ACC112 (cell line): ENCODE data around the gene RPA1.

Source experiments
- H2AFZ ChIP-seq: fragments of 200-600 bp; sonication (generic); one replicate; pipeline ENCODE4 v1.6.0; 2017; ENCODE audit warnings: antibody characterized with exemption, low read length; ENCODE audit not compliant: unreplicated experiment
- H3K27ac ChIP-seq: fragments of 200-600 bp; sonication (generic); 2 replicates; pipeline ENCODE4 v1.5.1; 2014; ENCODE audit warnings: low read depth, mild to moderate bottlenecking, antibody characterized with exemption, low read length, moderate library complexity
- H3K27me3 ChIP-seq: fragments of 200-600 bp; sonication (generic); 2 replicates; pipeline ENCODE4 v1.6.1; 2014; ENCODE audit warnings: mild to moderate bottlenecking, antibody characterized with exemption, low read length, moderate library complexity, mixed read lengths; ENCODE audit not compliant: insufficient read depth
- H3K36me3 ChIP-seq: fragments of 200-600 bp; sonication (generic); 2 replicates; pipeline ENCODE4 v1.6.1; 2016; ENCODE audit warnings: mild to moderate bottlenecking, antibody characterized with exemption, low read length, moderate library complexity, mixed read lengths; ENCODE audit not compliant: insufficient read depth
- H3K4me1 ChIP-seq: fragments of 200-600 bp; sonication (generic); one replicate; pipeline ENCODE4 v1.6.1; 2016; ENCODE audit warnings: low read length, mixed read lengths; ENCODE audit not compliant: insufficient read depth, unreplicated experiment, control insufficient read depth
- H3K4me3 ChIP-seq: fragments of 200-600 bp; sonication (generic); 2 replicates; pipeline ENCODE4 v1.5.1; 2014; ENCODE audit warnings: mild to moderate bottlenecking, low read depth, low read length
- H3K79me2 ChIP-seq: fragments of 200-600 bp; sonication (generic); one replicate; pipeline ENCODE4 v1.6.0; 2016; ENCODE audit warnings: low read length; ENCODE audit not compliant: control insufficient read depth, unreplicated experiment, insufficient read depth

RPA1 gene

DNA sequence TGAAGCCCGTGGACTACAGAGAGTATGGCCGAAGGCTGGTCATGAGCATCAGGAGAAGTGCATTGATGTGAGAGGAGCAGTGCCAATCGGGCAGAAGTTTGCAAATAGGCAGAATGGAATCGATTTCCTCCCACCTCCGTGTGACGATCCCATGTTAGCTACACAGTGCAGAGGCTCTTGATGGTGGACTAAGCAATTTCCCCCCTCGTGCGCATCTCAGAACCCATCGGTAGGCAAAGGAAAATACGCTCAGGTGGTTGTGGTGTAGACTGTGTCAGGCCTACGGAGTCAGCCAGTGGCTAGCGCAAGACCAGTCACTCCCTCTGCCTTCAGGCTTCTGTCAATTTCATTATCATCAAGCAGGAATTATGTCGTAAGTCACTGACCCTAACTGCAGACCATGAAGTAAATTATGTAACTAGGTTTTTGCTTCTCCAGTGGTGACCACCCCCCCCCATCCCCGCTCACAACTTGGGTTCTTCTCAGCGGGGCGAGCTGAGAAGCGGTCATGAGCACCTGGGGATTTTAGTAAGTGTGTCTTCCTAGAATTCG is 67.4 kb downstream of the RPA1 start:
- H3K4me1 ChIP-seq, result no peaks in the 10 kb centered on the region
- H3K27me3 ChIP-seq, result no peaks in the 10 kb centered on the region
- peaks cover 15% of the 10 kb centered on the region; the same call in 1 of the 2 replicates for H3K36me3 ChIP-seq
- H3K4me3 ChIP-seq, result no peak overlapping the region
- no peaks in the 10 kb centered on the region for H3K79me2 ChIP-seq
- no peak overlapping the region for H2AFZ ChIP-seq
- H3K27ac ChIP-seq, result no peak overlapping the region

DNA sequence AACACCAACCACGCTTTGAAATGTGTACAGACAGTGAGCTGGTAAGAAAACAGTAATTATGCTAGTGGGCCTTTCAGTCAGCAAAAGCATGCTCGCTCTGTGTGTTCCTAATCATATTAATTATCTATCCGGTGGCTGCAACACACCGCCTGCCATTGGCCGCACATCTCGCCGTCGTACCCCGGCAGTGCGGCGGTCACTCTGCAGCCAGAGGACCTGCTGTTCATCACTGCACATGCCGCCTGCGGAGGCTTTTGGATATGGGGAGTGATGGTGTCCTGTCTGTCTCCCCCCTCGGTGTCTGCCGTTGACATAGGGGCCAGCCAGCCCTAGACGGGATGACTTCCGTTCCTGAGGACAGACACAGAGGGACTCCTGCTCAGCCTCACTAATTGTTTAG is 68.5 kb downstream of the RPA1 start:
- Histone ChIP-seq H3K27me3 (no peaks in the 10 kb centered on the region), H2AFZ (no peak overlapping the region), H3K4me1 (no peaks in the 10 kb centered on the region), H3K36me3 (peaks cover 10% of the 10 kb centered on the region; the same call in 1 of the 2 replicates), H3K4me3 (no peak overlapping the region), H3K79me2 (no peaks in the 10 kb centered on the region), H3K27ac (no peak overlapping the region)

DNA sequence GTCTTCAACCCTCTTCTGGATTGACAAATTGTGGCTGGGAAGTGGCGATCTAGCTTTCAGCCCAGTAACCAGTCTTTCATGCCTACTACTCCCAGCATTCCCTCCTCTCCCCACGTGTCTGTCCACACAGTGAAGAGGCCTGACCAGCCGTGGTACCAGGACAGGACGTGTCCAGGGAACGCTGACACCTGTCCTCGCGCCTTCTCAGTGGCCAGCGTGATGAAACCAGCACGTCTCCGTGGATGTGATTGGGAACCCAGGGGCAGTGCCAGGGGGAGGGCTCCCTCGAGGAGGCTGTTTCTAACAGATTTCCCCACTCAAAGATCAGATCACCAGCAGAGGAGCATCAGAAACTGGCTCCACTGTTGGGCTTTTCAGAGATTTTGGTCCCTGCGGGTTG is 69.1 kb downstream of the RPA1 start:
- H3K27me3 ChIP-seq, result no peaks in the 10 kb centered on the region
- no peak overlapping the region for H2AFZ ChIP-seq
- H3K4me3 ChIP-seq, result no peak overlapping the region
- no peaks in the 10 kb centered on the region for H3K4me1 ChIP-seq
- H3K36me3 ChIP-seq, result peaks cover 10% of the 10 kb centered on the region; the same call in 1 of the 2 replicates
- no peaks in the 10 kb centered on the region for H3K79me2 ChIP-seq
- no peak overlapping the region for H3K27ac ChIP-seq

DNA sequence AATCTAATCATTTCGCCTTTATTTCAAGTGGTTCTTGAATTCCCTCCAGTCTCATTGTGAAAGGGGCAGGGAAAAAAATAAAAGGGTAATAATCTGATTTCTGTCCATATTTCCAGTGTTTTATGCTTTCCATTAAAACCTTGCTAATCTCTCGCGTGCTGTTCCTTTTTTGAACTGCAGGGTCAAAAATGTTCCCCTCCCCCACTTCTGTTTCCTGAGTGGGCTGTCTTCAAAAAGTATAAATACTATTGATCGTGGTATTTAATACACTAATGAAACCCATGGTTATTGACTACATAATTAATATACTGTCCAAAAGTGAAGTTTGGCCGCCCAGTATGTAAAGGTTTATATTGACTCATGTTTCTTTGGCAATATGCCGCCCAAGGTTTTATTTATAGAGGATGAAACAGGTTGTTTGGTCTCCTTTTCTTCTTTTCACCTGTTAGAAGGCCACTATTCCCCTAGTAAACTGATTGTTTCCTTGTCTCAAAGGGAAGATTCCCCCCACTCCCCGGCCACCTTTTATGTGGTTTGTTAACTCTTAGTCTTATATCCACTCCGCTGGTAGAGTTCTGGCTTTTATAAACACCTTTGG is 69.7 kb downstream of the RPA1 start:
- Histone ChIP-seq H3K4me1 (no peaks in the 10 kb centered on the region), H3K27me3 (peaks cover 3% of the 10 kb centered on the region; the same call in 1 of the 2 replicates), H3K36me3 (peaks cover 10% of the 10 kb centered on the region; the same call in 1 of the 2 replicates), H2AFZ (no peak overlapping the region), H3K79me2 (no peaks in the 10 kb centered on the region), H3K27ac (no peak overlapping the region), H3K4me3 (no peak overlapping the region)

DNA sequence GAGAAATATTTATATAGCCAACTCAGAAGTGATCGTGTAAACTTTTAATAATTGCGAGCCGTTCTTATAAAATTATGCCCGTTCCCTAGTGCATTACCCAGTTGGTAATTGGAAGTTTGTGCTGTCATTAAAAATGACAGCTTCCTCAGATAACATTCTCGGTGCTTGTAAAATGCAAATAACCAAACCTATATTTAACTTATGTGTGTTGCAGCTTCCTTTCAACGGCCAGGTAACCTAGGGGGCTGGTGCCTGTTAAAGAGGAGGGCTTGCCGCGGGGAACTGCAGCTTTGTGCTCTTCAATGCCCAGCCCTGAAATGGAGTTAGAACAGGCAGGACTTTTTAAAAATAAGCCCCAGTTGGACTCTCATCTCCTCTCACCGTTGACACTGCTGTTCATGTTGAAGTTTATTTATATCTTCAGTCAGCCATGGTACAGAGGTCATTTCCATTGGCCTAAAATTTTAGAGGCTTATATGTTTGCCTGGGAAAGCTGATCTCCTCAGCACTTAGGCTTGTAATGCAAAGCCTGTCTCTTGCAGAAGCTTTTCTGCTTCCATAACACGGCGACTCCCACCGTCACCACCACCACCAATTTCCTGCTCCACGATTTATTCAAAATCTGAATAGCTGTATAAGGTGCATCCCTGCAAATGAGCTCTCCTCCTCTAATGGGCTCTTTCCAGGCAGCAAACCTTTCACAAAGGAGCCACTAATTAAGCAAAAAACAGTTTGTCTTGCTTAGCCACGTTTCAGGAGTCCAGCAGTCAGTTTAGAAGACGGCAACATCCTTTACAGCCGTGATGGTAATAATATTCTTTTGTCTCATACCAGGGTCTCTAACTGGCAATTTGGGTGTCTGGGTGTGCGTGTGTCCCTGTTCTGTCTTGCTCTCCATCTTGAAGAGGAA is 74.7 kb downstream of the RPA1 start:
- Histone ChIP-seq H2AFZ (no peak overlapping the region), H3K27me3 (peaks cover 46% of the 10 kb centered on the region), H3K4me1 (peaks cover 7% of the 10 kb centered on the region), H3K79me2 (no peaks in the 10 kb centered on the region), H3K36me3 (peaks cover 1% of the 10 kb centered on the region; the same call in 1 of the 2 replicates), H3K27ac (no peak overlapping the region), H3K4me3 (no peak overlapping the region)

DNA sequence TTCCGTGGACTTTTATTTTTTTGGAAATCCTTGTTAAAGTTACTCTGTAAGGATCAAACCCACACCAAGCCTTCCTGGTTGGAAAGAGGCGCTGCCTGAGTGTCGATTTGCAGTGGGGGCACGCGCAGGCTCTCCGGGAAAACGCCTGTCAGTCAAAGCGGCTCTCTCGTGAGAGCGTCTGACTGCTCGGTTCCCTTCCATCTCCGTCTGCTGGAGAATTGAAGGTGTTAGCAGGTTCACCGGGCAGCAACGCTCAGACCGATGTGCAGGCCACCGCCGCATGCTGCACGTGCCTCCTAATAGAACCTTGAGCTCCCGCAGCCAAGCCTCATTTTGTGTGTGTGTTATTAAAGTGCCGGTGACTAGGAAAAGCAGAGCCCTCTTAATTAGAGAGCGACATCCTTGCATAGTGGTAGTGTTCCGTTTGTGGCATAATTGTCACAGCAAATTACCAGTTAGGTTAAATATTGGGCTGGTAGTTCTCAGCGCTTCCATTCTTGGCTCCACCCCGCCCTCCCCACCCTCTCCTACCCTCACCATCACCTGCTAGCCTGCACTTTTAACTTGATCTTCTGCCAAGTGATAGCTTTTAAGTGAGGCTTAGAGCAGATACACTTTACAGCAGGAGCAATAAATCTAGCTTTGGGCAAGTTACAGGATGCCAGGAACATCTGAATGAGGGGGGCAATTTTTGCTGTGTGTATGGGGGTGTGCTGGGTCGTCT is 75.5 kb downstream of the RPA1 start:
- Histone ChIP-seq H3K27me3 (peaks cover 54% of the 10 kb centered on the region), H3K4me3 (no peak overlapping the region), H3K79me2 (no peaks in the 10 kb centered on the region), H3K36me3 (no peaks in the 10 kb centered on the region), H3K27ac (no peak overlapping the region), H2AFZ (no peak overlapping the region), H3K4me1 (peaks cover 7% of the 10 kb centered on the region)

DNA sequence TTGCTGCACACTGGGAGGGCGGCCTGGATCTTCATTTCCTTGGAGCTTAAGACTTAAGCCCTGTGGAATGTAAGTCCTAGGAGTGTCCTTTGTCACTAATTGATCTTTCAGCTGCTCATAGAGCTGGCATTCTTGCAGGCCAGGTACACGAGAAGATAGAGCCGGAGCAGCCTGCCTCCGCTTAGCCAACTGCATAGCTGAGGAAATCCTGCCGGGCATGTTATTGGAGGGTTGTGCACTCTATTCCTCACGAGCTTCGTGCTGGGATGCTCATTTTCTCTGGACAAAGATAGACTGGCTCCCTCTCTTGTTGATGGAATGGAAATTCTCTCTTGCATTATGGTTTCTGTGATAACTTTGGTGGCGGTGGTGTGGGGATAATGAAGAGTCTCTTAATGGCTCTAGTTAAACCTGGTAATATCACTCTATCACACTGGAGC is 76.9 kb downstream of the RPA1 start:
- Histone ChIP-seq H3K4me3 (no peak overlapping the region), H3K79me2 (no peaks in the 10 kb centered on the region), H3K4me1 (peaks cover 7% of the 10 kb centered on the region), H3K27me3 (peaks cover 60% of the 10 kb centered on the region), H2AFZ (no peak overlapping the region), H3K36me3 (no peaks in the 10 kb centered on the region), H3K27ac (no peak overlapping the region)

DNA sequence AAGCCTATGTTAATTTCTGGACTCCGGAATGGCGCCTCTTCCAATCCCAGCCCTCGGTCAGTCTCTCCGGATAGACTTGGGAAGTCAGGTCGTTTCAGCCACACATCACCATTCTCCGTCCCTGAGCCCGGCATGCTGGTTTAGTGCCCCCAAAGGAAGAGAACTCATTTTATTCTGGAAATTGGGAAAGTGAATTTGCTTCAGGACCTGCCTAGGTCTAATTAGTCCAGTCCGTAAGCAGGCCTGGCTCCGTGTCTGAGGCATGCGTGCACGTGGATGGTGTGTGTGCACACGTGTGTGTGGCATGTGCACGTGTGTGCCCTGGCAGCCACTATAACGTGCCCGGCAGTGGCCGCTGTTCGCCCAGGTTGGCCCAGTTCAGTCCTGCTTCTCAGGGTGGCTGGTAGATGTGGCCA is 77.4 kb downstream of the RPA1 start:
- Histone ChIP-seq H3K79me2 (no peaks in the 10 kb centered on the region), H3K27ac (no peak overlapping the region), H3K27me3 (peaks cover 65% of the 10 kb centered on the region), H2AFZ (no peak overlapping the region), H3K4me1 (peaks cover 7% of the 10 kb centered on the region), H3K36me3 (no peaks in the 10 kb centered on the region), H3K4me3 (no peak overlapping the region)

DNA sequence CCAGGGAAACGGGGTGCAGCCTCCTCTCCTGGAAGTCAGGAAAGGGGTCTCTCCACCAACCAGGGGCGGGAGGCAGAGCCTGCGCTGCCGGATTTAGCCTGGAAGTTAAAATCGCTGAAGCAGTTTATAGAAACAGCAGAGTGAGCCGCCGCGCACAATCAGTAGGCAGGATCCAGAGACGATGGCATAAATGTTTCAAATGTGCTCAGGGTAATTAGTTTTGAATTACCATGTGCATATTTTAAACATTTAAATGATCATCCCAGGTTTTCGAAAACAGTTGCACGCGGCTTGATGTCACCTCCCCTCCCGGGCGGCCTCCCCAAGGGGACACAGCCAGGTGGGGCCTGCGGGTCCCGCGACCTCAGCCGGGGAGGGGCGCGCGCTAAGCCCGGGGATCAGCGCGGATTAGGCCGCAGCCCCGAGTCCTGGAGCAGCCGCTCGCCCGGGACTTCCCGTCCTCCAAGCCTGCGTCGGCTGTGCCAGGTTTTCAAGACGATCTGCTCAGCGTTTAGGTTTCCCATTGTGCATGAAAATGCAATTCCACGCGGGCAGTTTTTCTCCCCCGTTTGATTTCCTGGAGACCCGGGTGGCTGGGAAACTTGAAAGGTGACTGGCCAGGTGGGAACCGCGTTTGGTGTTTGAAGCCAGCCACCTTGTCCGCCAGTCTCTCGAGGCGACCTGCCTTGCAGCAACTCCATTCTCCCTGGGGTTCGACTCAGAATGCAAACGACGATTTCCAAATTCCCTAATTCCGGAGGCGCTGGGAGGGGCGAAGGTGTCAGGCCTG is 78.3 kb downstream of the RPA1 start:
- H3K79me2 ChIP-seq, result no peaks in the 10 kb centered on the region
- peak overlapping the region; percentile 50 for H2AFZ ChIP-seq
- no peaks in the 10 kb centered on the region for H3K36me3 ChIP-seq
- no peak overlapping the region for H3K27ac ChIP-seq
- H3K4me1 ChIP-seq, result peaks cover 7% of the 10 kb centered on the region
- H3K27me3 ChIP-seq, result peaks cover 73% of the 10 kb centered on the region
- H3K4me3 ChIP-seq, result peak overlapping the region; percentile 68
